K562 (cell line): ENCODE results near the gene NQO2. TPM values are rescaled to one million over a fixed set of nuclear protein-coding genes. Genes with fewer than 3 reads are reported as not detected.

Experiments
- ARID4B ChIP-seq: sonication (generic); formaldehyde crosslinking; IDR thresholded peaks from 2 replicates; pipeline ENCODE4 v1.8.0; 2022; ENCODE audit warnings: mild to moderate bottlenecking, missing genetic modification reagents
- BHLHE40 ChIP-seq: IDR thresholded peaks from 2 replicates; pipeline ENCODE4 v1.6.1; 2011; ENCODE audit warnings: low read length, improper control_type of control experiment
- BRD4 ChIP-seq: fragments of 200-600 bp; sonication (generic); IDR thresholded peaks from 2 replicates; pipeline ENCODE4 v1.6.1; 2017; ENCODE audit warnings: inconsistent platforms
- CBFA2T2 ChIP-seq: fragments of 450-650 bp; conservative IDR thresholded peaks from 2 replicates; pipeline ENCODE4 v1.6.1; 2017; ENCODE audit warnings: mild to moderate bottlenecking
- CBFA2T3 ChIP-seq: fragments of 450-650 bp; IDR thresholded peaks from 2 replicates; pipeline ENCODE4 v1.6.1; 2017
- ESRRA ChIP-seq: fragments of 450-650 bp; IDR thresholded peaks from 2 replicates; pipeline ENCODE4 v1.6.1; 2014; ENCODE audit warnings: low read depth, mild to moderate bottlenecking, moderate library complexity, borderline replicate concordance
- GATA2 ChIP-seq: sonication (generic); formaldehyde crosslinking; IDR thresholded peaks from 2 replicates; pipeline ENCODE4 v1.4.0; 2020; ENCODE audit warnings: mild to moderate bottlenecking, missing genetic modification reagents
- MLLT1 ChIP-seq, 2 experiments: fragments of 450-650 bp; IDR thresholded peaks; 2 replicates each; pipeline ENCODE4 v1.6.1; 2016
- NFIC ChIP-seq: fragments of 450-650 bp; IDR thresholded peaks from 2 replicates; pipeline ENCODE4 v1.6.1; 2017; ENCODE audit warnings: mild to moderate bottlenecking, inconsistent platforms
- PKNOX1 ChIP-seq: fragments of 450-650 bp; IDR thresholded peaks from 2 replicates; pipeline ENCODE4 v1.6.1; 2016
- RCOR1 ChIP-seq, 2 experiments: IDR thresholded peaks; 2 replicates each; pipeline ENCODE4 v1.6.1; 2012; ENCODE audit warnings: low read depth in 2 of 2, low read length in 2 of 2, borderline replicate concordance in 1 of 2, improper control_type of control experiment in 1 of 2
- SOX6 ChIP-seq: fragments of 450-650 bp; IDR thresholded peaks from 2 replicates; pipeline ENCODE4 v1.6.1; 2014; ENCODE audit warnings: mild to moderate bottlenecking
- ZBTB2 ChIP-seq: fragments of 450-650 bp; IDR thresholded peaks from 2 replicates; pipeline ENCODE4 v1.6.1; 2016; ENCODE audit warnings: antibody characterized with exemption
- ZBTB9 ChIP-seq: fragments of 450-650 bp; formaldehyde crosslinking; IDR thresholded peaks from 2 replicates; pipeline ENCODE4 v1.4.0; 2020; ENCODE audit warnings: mild to moderate bottlenecking, moderate library complexity
- ZNF124 ChIP-seq: sonication (generic); formaldehyde crosslinking; IDR thresholded peaks from 2 replicates; pipeline ENCODE4 v1.8.1; 2022; ENCODE audit warnings: missing genetic modification reagents
- ZNF655 ChIP-seq: fragments of 250-450 bp; sonication (Bioruptor Pico); IDR thresholded peaks from 2 replicates; pipeline ENCODE4 v1.5.0; 2021
- ZNF695 ChIP-seq: fragments of 450-650 bp; formaldehyde crosslinking; IDR thresholded peaks from 2 replicates; pipeline ENCODE4 v1.4.0; 2020; ENCODE audit warnings: mild to moderate bottlenecking, moderate library complexity
- polyA plus RNA-seq, 8 experiments: library from polyadenylated mRNA; depleted of rRNA in 4 of 8; stranded (reverse) in 5 of 8; unstranded in 3 of 8; fragments of >200 nt; fragmentation: Nextera tagmentation in 2 of 8; fragmentation: Illumina TruSeq in 1 of 8; extraction: Ambion mirVana in 2 of 8; extraction: Trizol in 1 of 8; gene quantifications; 2 replicates each; pipeline versions ENCODE4 v1.2.1 to v1.2.3, GENCODE V29; 2011 to 2014; ENCODE audit warnings: inconsistent platforms in 1 of 8, missing spikeins in 1 of 8
- total RNA-seq, 7 experiments: library from RNA; depleted of rRNA in 6 of 7; stranded (reverse); fragments of >200 nt in 6 of 7; fragmentation: Illumina TruSeq in 2 of 7; extraction: Trizol in 2 of 7; gene quantifications; 2 replicates each; pipeline versions ENCODE4 v1.2.1 to v1.2.3, GENCODE V29; 2011 to 2021; ENCODE audit warnings: low replicate concordance in 1 of 7

The NQO2 gene
- total and polyA plus RNA-seq, 9 of the 15 experiments (the other 6 are each of a cell fraction or from before 2014, with no cell fraction given) = 54.6 to 214 (median 116) TPM

- no peak for TF ChIP-seq ZNF655
- TF ChIP-seq ZNF695 = no peak
- peak; percentile 63 for TF ChIP-seq CBFA2T2
- TF ChIP-seq PKNOX1 = no peak; the same call in none of the 2 replicates
- TF ChIP-seq GATA2 (CRISPR knock-in tag) = 0 out of 2 replicates have a peak, but pooled peaks have one; percentile 43
- peak; percentile 81 for TF ChIP-seq SOX6
- TF ChIP-seq ZNF124 = no peak
- TF ChIP-seq ZBTB9 = no peak
- TF ChIP-seq RCOR1 (IDR thresholded peaks at IDR 0.05; ENCODE audit: borderline replicate concordance in 1 of 2, low read depth in 2 of 2, low read length in 2 of 2) = peak in 1 of 2 experiments; percentile 85; a peak in 3 of 4 replicates
- 0 out of 2 replicates have a peak, but pooled peaks have one; percentile 17 for TF ChIP-seq ZBTB2
- 0 out of 4 replicates have a peak, but pooled peaks of 1 of the 2 experiments have one; percentile 9 for TF ChIP-seq MLLT1 (IDR thresholded peaks at IDR 0.05)
- TF ChIP-seq CBFA2T3 = peak; percentile 81
- TF ChIP-seq NFIC = peak; percentile 25; the same call in 1 of the 2 replicates
- 0 out of 2 replicates have a peak, but pooled peaks have one; percentile 26 for TF ChIP-seq ARID4B (CRISPR knock-in tag)
- peak; percentile 75; the same call in 1 of the 2 replicates for TF ChIP-seq ESRRA
- 0 out of 2 replicates have a peak, but pooled peaks have one; percentile 31 for TF ChIP-seq BHLHE40
- no peak for TF ChIP-seq BRD4
Measured at GRCh38 chr6:2970034-2970685, 29.5 kb upstream of the NQO2 start (continued).
